Esophagus squamous epithelium (tissue), 5 donors: ENCODE measurements around the gene HCN1. TPM values are rescaled to one million over a fixed set of nuclear protein-coding genes. Genes with fewer than 3 reads are reported as not detected.
A peak's percentile ranks its signal among the peaks of the same experiment; 100 is the strongest.
"Not testable (repeated sequence)": the region's sequence is repeated elsewhere in the genome, so short reads cannot be mapped to it uniquely, and the experiment has no call there.

Experiments
- DNase-seq: peaks from one replicate; lab custom pipeline; 2025; lab: John Stamatoyannopoulos, UW
- H3K27ac ChIP-seq, 4 donors: fragments of 200-600 bp; sonication (generic); one replicate each; pipeline ENCODE4 v1.5.1; 2016 to 2019; ENCODE audit warnings: mild to moderate bottlenecking in 1 of 4
- H3K27me3 ChIP-seq, 4 donors: fragments of 200-600 bp; sonication (generic); 1 replicate in 3 of 4; 2 replicates in 1 of 4; pipeline versions ENCODE4 v1.5.1 to v1.6.0; 2017 to 2021; ENCODE audit warnings: antibody characterized with exemption in 1 of 4
- H3K36me3 ChIP-seq, 3 donors: fragments of 200-600 bp; sonication (generic); one replicate each; pipeline ENCODE4 v1.5.1; 2016 to 2019
- H3K4me1 ChIP-seq, 3 donors: fragments of 200-600 bp; sonication (generic); one replicate each; pipeline ENCODE4 v1.5.1; 2017 to 2019
- H3K4me3 ChIP-seq, 4 donors: fragments of 200-600 bp; sonication (generic); 1 replicate in 3 of 4; 2 replicates in 1 of 4; pipeline ENCODE4 v1.5.1; 2016 to 2019; ENCODE audit warnings: mild to moderate bottlenecking in 2 of 4, moderate library complexity in 1 of 4
- H3K9me3 ChIP-seq, 3 donors: fragments of 200-600 bp; sonication (generic); one replicate each; pipeline ENCODE4 v1.5.1; 2016 to 2019
- CTCF ChIP-seq, 6 experiments: fragments of 450-650 bp in 4 of 6; fragments of 200-600 bp in 2 of 6; sonication (generic) in 2 of 6; IDR thresholded peaks; one replicate each; pipeline ENCODE4 v1.5.1; 2016 to 2019; ENCODE audit warnings: antibody characterized with exemption in 6 of 6, mild to moderate bottlenecking in 4 of 6, moderate library complexity in 4 of 6
- POLR2A ChIP-seq, 4 donors: fragments of 450-650 bp; IDR thresholded peaks; one replicate each; pipeline ENCODE4 v1.6.1; 2017; ENCODE audit warnings: antibody characterized with exemption in 4 of 4, mild to moderate bottlenecking in 4 of 4, moderate library complexity in 3 of 4
- WGBS, 2 donors: methylation state at CpG; one replicate each; pipeline ENCODE4 v1.1.5; 2018; 5-methylcytosine and 5-hydroxymethylcytosine counted together
- intact Hi-C: fragments of 100-400 bp; cut with DNase I; formaldehyde crosslinking; loops from one replicate; pipeline ENCODE4 v1.15.0; 2022
- total RNA-seq, 4 donors: library from RNA; depleted of rRNA; stranded (reverse); fragments of >200 nt; gene quantifications; one replicate each; pipeline ENCODE4 v1.1.0, GENCODE V29; 2016
- donor health status: DM: yes; HTN: yes; CAD: no.

The HCN1 gene
- total RNA-seq, 4 donors from 2014 or later: 0.19 TPM; not detected in 3

GRCh38 chr5:45335978-45336377 is 360.2 kb downstream of the HCN1 start:
- no peak for DNase-seq
- Histone ChIP-seq H3K4me3 (no peak overlapping the region), H3K9me3 (no peaks in the 10 kb centered on the region), H3K27ac (no peak overlapping the region), H3K36me3 (no peaks in the 10 kb centered on the region), H3K4me1 (peaks cover 0 to 18% (median 0%) of the 10 kb centered on the region in 3 donors), H3K27me3 (no peaks in the 10 kb centered on the region)
- intact Hi-C loops: no loop called here
- no peak for TF ChIP-seq CTCF (IDR thresholded peaks at IDR 0.05)
- no peak for TF ChIP-seq POLR2A (IDR thresholded peaks at IDR 0.05)
- 82 to 84% methylated on average over 2 of the region's 2 CpGs for WGBS, 2 donors

GRCh38 chr5:45335346-45335745 is 360.8 kb downstream of the HCN1 start:
- peaks cover 0 to 18% (median 0%) of the 10 kb centered on the region in 3 donors for H3K4me1 ChIP-seq
- DNase-seq: no peak

GRCh38 chr5:45334939-45335338 is 361.2 kb downstream of the HCN1 start:
- intact Hi-C loops: no loop called here
- no peak for DNase-seq
- no peak for TF ChIP-seq CTCF (IDR thresholded peaks at IDR 0.05)
- 33 to 72% methylated on average over 1 of the region's 1 CpG for WGBS, 2 donors
- no peak overlapping the region for H3K27ac ChIP-seq
- no peaks in the 10 kb centered on the region for H3K9me3 ChIP-seq
- no peaks in the 10 kb centered on the region for H3K27me3 ChIP-seq
- H3K4me1 ChIP-seq: peaks cover 0 to 18% (median 0%) of the 10 kb centered on the region in 3 donors
- no peak overlapping the region for H3K4me3 ChIP-seq
- no peaks in the 10 kb centered on the region for H3K36me3 ChIP-seq

More at GRCh38 chr5:45335346-45335745, 360.8 kb downstream of the HCN1 start:
- no peaks in the 10 kb centered on the region for H3K36me3 ChIP-seq
- no peaks in the 10 kb centered on the region for H3K27me3 ChIP-seq
- intact Hi-C loops: no loop called here
- H3K9me3 ChIP-seq: no peaks in the 10 kb centered on the region
- no peak overlapping the region for H3K27ac ChIP-seq
- no peak overlapping the region for H3K4me3 ChIP-seq
- TF ChIP-seq CTCF (IDR thresholded peaks at IDR 0.05): no peak
- no peak for TF ChIP-seq POLR2A (IDR thresholded peaks at IDR 0.05)

GRCh38 chr5:45312627-45313026 is 383.6 kb downstream of the HCN1 start:
- intact Hi-C loops, H3K9me3 ChIP-seq, H3K4me1 ChIP-seq, H3K27me3 ChIP-seq, H3K36me3 ChIP-seq, H3K4me3 ChIP-seq, H3K27ac ChIP-seq, DNase-seq: not testable (repeated sequence)
- WGBS, 2 donors: 74 to 93% methylated on average over 2 to 4 of the region's 8 CpGs

GRCh38 chr5:45295231-45295630 is 400.9 kb downstream of the HCN1 start:
- 68 to 78% methylated on average over 2 of the region's 2 CpGs for WGBS, 2 donors
- no peaks in the 10 kb centered on the region for H3K27me3 ChIP-seq
- DNase-seq: no peak
- peaks cover 0 to 8% (median 0%) of the 10 kb centered on the region in 3 donors for H3K9me3 ChIP-seq
- no peak overlapping the region for H3K4me3 ChIP-seq
- intact Hi-C loops: no loop called here
- peak overlapping the region in 2 of 4 donors; percentile 40 to 43 for H3K27ac ChIP-seq
- H3K36me3 ChIP-seq: no peaks in the 10 kb centered on the region
- H3K4me1 ChIP-seq: no peaks in the 10 kb centered on the region
- TF ChIP-seq POLR2A (IDR thresholded peaks at IDR 0.05) (no peak), CTCF (IDR thresholded peaks at IDR 0.05) (no peak)

GRCh38 chr5:45288746-45289145 is 407.4 kb downstream of the HCN1 start:
- TF ChIP-seq CTCF (IDR thresholded peaks at IDR 0.05): no peak
- Histone ChIP-seq H3K36me3 (no peaks in the 10 kb centered on the region), H3K4me3 (no peak overlapping the region), H3K27ac (no peak overlapping the region), H3K9me3 (peaks cover 0 to 5% (median 0%) of the 10 kb centered on the region in 3 donors), H3K27me3 (no peaks in the 10 kb centered on the region), H3K4me1 (no peaks in the 10 kb centered on the region)
- 88% methylated on average over 1 of the region's 1 CpG for WGBS, 2 donors
- intact Hi-C loops: no loop called here
- no peak for DNase-seq
